HG02885 (cell line): ENCODE results near the gene PMPCA.

Experiments used
- ATAC-seq: cut with Tn5 transposase; IDR thresholded peaks from one replicate; pipeline ENCODE4 v1.9.1; 2021; ENCODE audit warnings: mild to moderate bottlenecking; ENCODE audit not compliant: unreplicated experiment, poor library complexity

The PMPCA gene

DNA sequence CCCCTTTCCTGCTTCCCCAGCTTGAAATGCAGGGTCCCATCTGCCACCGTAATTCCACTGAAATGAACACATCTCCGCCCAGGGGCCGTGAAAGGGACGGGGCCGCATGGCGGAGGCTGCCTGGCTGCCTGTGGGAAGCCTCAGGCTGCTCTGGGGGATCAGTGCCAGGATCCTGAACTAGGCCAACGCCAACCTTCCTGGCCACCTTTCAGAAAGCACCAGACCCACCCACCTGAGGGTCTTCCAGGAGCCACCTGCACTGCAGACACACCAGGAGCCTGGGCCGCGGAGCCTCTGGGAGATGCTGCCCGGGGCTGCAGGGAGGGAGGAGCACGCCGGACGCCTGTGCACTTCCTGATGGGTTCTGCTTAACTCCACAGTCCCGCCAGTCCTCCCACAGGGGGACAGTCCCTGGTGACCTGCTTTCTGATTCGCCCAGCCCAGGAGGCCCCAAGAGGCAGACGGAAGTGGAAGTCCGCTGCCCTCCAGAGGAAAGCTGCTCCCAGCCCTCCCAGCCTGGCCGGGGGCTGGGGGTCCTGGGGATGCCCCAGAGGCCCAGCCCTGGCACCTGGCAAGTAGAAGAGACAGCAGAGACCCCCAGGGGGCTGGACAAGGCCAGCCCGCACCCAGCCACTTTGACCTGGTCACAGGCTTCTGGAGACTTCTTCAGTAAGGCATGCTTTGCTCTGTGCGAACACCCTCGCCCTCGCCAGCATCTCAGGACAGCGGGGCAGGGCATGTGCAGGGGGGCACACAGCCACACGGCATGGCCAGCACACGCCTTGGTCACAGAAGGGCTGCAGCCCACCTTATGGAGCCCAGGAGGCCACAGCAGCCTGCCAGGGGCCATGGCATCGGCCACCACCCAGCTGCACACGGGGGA, 36.9 kb upstream of the PMPCA start, which contains the start of gene CARD9:
TSS of gene CARD9 (minus strand) at position 370 of the 883 bp plus-strand sequence. CDS start 1,591 bp downstream, outside the sequence.
- no peak for ATAC-seq

DNA sequence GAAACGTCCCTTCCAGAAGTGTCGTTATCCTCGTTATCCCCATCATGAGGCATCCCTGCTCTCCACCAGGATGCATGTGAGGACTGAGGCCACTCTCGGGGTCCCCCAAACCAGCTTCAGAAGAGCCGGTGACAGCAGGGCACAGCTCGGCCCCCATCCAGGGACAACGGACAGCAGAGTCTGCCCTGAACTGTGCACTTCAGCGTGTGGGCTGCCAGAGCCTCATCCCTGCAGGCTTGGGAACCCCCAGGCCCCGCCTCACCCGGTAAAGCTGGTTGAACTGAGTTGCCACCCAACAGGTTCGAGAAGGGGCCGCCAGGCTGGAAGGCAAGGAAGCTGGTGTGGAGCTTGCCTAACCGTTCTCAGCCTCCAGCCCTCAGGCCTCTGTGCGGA, 36.3 kb upstream of the PMPCA start:
- ATAC-seq = no peak

GRCh38 chr9:136375096-136375495, 35.4 kb upstream of the PMPCA start:
- no peak for ATAC-seq

DNA sequence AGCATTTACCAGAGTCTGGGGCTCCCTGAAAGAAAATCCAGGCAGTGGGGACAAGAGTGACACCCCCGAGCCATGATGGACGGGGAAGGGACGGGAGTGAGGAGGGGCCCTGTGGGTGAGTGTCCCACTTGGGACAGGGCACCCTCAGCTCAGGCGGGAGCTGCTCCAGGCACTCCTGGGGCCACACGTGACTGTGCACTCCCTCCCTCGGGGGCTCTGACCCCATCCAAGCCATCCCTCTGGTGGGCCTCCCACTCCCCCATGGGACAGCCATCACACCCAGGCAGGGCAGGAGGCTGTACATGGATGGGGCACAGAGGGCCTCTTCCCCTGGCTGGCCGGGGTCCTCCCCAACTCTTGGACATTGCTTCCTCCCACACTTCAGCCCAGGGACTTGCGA, 34.0 kb upstream of the PMPCA start:
- no peak for ATAC-seq

DNA sequence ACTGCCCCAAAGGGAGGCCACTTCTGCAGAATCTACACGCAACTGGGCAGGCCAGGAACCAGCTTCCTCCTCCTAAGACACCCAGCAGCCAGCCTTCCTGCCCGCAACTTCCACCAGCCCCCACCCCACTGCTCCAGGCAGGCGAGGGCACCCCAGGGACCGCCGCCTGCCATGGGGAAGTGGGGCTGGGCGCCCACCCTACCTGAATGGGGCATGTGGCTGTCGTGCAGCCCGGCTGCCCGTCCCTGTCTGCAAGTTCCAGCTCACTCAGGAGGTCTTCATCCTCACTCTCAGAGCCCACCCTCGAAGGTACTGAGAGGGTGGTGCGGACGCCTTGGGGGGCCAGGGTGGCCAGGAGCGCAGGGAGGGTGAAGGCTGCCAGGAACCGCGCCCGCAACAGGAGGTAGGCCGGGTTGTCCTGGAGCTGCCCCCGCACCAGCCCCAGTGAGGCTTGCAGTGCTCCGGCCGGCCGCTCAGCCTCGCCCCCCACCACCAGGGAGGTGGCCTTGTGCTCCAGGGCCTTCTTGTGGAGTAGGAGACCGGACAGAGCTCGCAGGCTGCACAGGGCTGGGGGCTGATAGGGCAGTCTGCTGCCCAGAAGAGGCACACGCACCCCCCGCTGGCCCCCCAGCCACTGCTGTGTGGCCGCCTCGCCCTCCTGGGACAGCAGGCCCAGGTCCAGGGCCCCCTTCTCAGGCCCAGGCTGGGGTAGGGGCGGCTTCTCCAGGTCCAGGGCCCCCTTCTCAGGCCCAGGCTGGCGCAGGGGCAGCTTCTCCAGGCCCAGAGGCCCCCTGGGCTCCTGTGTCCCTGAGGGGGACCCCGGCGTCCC, 32.9 kb upstream of the PMPCA start:
- ATAC-seq = no peak

DNA sequence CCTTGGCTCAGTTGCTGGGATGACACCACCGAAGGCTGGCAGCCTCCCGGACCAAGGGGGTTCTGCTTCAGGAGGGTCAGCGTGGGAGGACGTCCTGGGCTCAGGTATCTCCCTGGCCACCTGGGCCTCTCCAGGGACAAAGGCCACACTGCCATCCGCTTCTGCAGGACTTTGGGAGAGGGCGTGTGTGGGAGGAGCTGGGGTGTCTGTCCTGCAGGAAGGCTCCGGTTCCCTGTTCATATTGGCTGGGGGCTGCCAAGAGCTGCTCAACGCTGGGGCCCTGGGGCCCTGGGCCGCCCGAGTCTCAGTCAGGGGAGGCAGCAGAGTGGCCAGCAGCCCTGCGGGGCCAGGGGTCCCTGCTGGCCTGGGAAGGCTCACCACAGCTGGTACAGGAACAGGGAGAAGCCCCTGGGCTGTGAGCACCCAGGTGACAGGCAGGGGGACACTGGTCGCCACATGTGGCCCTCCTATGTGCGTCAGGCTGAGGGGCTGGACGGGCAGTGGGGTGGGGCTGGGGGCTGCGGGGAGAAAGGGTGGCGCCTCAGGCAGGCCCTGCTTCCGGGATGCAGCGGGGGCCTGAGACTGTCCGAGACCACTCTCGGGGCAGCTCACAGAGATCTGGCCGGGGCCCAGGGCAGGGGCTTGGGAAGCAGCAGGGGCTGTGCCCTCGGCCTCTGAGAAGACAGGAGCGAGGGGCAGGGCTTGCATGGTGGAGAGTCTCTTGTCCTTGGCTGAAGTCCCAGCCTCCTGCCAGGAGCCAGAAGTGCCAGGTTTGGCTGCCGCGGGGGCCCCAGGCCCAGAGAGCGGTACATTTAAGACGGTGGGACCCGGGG, 32.1 kb upstream of the PMPCA start:
- no peak for ATAC-seq

DNA sequence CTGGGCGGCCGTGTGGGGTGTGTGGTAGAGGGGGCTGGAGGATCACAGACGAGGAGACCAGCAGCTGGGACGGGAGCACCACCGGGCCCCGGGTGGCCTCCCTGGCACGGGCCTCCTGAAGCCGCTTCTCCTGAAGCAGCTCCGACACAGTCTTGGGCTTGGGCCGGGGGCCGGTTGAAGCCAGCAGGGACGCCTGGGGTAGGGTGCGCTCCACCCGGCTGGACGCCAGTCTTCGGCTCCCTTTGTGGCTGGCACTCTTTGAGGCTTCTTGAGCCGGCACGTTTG, 31.5 kb upstream of the PMPCA start:
- ATAC-seq = no peak

- ATAC-seq = no peak
Observed at GRCh38 chr9:136379401-136379800, 31.1 kb upstream of the PMPCA start.

- ATAC-seq = no peak
Observed at GRCh38 chr9:136379891-136380290, 30.6 kb upstream of the PMPCA start.

DNA sequence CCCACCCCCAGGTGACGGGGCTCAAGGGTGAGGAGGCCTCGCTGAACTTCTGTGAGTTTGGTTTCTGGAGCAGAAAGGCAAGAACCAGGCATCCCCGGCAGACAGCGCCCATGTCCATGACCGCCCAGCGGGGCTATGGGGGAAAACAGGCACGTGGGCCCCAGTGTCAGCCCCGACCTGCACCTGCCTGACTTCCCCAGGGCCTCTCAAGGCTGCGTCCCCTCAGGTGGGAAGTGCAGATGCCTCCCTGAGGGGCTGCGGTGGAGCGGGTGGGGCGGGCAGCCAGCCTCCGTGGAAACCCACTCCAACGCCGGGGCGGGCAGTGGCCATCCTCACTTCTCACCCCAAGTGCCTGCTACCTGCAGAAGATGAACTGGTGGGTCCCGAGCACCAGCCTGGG, 30.1 kb upstream of the PMPCA start:
- no peak for ATAC-seq

GRCh38 chr9:136381311-136381710, 29.1 kb upstream of the PMPCA start:
- ATAC-seq = no peak

- ATAC-seq = no peak
Observed at GRCh38 chr9:136381966-136382513, 28.4 kb upstream of the PMPCA start.

DNA sequence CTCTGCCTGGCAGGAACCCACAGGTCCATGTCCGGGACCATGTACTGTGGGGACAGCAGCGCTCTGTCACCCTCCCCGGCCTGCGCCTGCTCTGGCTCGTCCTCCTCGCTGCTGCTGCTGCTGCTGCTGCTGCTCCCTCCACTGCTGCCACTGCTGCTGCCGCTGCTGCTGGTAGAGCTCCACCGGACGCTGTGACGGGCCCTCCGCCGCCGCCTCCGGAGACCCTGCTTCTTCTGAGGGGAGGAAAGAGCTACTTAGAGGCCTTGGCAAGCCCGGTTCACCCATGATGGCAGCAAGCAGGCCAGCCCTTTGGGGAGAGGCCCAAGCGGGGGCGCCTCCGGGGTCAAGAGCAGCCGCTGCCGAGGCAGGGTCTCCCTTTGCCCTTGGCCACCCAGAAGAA, 27.0 kb upstream of the PMPCA start:
- ATAC-seq = no peak

DNA sequence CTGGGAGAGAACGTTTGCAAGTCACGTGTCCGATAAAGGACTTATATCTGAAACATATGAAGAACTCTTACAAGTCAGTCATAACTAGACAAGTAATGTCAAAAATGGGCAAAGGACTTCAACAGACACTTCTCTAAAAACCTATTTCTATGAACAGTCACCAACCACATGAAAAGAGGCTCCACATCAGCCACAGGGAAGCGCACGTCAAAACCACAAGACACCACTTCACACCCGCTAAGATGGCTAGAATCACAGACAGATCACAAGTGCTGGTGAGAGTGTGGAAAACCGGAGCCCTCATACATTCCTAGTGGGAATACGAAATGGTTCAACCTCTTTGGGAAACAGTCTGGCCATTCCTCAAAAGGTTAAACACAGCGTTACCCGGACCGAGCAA, 25.4 kb upstream of the PMPCA start:
- ATAC-seq = no peak

GRCh38 chr9:136386018-136386417, 24.4 kb upstream of the PMPCA start:
- ATAC-seq = no peak

DNA sequence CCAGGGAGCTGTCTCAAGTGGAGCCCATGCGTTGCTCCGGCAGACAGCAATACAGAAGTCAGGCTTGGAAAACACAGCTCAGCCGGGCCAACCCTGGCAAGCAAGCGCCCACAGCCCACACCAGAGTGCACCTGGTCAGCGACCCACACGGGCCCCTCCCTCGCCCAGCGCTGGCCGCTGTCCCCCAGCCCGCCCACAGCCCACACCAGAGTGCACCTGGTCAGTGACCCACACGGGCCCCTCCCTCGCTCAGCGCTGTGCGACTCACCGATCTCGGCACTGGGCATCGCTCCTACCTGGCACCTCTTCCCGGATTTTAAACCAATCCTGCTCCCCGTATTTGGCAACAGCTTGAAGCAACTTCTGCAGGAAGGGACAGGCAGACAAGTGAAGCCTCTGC, 23.2 kb upstream of the PMPCA start:
- ATAC-seq = no peak

DNA sequence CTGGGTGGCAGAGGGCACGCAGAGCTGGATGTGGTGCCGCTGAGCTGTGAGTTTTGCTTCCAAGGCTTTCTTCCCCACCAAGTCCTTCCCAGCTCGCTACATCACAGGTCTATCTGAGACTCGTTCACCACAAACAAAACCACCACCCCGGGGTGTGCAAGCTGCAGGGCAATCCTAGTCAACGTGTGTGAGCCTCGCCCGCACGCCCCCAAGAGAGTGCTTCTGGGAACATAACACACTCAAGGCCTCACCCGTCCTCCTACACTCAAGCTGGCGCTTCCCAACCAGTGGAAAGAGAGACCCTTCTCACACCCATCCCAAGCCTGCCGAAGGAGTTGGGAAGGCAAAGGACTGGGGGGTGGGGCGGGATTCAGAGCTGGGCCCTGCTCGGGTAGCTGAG, 21.1 kb upstream of the PMPCA start:
- no peak for ATAC-seq

DNA sequence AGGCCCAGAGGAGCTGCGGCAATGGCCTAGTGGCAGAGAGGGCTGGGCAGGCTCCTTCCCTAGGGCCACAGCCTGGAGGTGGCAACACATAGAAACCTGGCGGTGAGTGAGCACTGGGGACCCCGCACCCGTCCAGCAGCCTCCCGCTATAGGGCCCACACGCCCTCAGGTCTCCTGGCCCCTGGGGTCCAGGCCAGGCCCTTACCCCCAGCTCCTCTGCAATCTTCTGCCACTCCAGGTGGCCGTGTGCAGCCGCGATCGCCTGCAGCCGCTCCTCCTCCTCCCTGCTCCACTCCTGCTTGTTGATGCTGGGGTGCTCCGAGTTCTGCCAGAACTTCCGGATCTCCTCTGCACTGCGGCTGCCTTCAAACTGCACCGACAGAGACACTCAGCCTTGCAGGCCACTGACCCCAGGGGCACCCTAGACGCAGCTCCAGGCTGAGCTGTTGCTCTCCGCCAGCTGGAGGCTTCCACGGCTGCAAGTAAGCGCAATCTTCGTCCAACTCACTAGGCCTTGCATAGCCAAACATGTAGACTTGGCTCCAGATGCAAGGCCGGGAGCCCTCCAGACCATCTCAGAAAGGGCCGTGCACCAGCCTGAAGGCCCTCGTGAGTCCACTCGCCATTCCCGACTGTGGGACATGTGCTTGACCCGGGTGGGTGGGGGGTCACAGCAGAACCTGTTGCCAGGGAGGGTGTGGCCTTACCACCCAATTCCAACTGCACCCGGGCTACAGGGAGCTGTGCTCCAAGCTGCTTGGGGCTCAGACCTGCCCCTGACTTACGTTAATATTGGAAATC, 18.5 kb upstream of the PMPCA start:
- no peak for ATAC-seq

DNA sequence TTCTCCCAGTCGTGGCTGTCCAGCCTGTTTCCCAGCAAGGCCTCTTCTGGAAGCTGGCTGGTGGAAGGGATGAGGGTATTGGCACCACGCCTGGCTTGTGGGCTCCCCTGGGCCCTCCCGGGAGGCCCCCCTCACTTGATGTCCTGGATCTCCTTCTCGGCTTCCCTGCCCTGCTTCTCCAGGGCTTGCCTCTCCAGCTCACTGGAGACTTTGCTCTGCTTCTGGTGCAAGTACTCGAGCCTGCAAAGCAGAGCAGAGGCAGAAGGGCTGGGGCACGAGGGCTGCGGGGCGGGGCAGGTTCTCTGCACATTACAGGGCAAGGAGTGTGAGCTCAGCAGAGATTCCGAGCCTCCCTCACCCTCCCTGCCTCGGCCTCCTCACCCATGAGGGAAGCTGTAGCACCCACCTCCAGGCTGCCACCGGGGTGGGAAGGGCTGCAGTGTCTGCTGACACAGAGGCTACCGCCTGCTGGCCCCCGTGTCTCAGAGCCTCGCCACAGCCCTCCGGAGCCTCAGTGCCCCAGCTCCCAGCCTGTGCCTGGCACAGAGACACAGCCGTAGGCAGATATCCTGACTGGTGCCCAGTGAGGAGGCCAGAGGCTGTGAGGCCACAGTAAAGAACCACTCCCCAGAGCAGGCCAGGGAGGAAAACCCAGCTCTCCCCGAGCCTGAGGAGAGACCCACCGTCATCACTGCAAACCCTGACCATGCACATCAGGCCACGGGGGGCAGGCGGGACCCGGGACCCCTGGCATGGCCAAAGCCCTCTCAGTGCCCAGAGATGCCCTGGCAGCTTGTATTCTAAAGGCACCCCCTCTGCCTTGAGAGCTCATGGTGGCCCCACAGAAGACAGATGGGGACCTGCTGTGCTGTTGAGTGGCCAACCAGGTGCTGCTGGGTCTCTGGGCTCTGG, 17.7 kb upstream of the PMPCA start:
- no peak for ATAC-seq
